T-helper 17 cell (primary cell): ENCODE results near the gene RPL13A. TPM values are rescaled to one million over a fixed set of nuclear protein-coding genes. Genes with fewer than 3 reads are reported as not detected.

Experiments
- ATAC-seq: fragments of 150-1000 bp; cut with Tn5 transposase; 2 replicates; pipeline ENCODE4 v1.10.0; 2021; ENCODE audit warnings: mild to moderate bottlenecking, moderate library complexity
- DNase-seq, 3 donors: peaks; one replicate each; pipeline versions ENCODE4 v3.0.0 to v3.0.0-alpha.2; 2020 to 2021
- H3K9me3 ChIP-seq: one replicate; pipeline ENCODE4 v1.7.0; 2013; ENCODE audit warnings: low read length, mild to moderate bottlenecking; ENCODE audit not compliant: control insufficient read depth, poor library complexity, severe bottlenecking
- H3K27ac Mint-ChIP-seq: one replicate; pipeline ENCODE4 v1.8.0; 2022; ENCODE audit warnings: mild to moderate bottlenecking, moderate library complexity, mixed read lengths
- H3K27me3 Mint-ChIP-seq: one replicate; pipeline ENCODE4 v1.8.0; 2022; ENCODE audit warnings: mixed read lengths
- H3K36me3 Mint-ChIP-seq: one replicate; pipeline ENCODE4 v1.8.0; 2022; ENCODE audit warnings: low read depth, mixed read lengths
- H3K4me1 Mint-ChIP-seq: one replicate; pipeline ENCODE4 v1.8.0; 2022; ENCODE audit warnings: mild to moderate bottlenecking, mixed read lengths
- H3K4me3 Mint-ChIP-seq: one replicate; pipeline ENCODE4 v1.8.0; 2022; ENCODE audit warnings: mild to moderate bottlenecking, moderate library complexity, mixed read lengths
- total RNA-seq, 4 donors: library from RNA in 2 of 4; stranded (reverse) in 2 of 4; gene quantifications; one replicate each; pipeline ENCODE4 v1.2.3 and lab custom pipeline; 2022 to 2026

RPL13A gene
- total RNA-seq, 2 donors from 2014 or later: 5,253 to 5,291 TPM

DNA sequence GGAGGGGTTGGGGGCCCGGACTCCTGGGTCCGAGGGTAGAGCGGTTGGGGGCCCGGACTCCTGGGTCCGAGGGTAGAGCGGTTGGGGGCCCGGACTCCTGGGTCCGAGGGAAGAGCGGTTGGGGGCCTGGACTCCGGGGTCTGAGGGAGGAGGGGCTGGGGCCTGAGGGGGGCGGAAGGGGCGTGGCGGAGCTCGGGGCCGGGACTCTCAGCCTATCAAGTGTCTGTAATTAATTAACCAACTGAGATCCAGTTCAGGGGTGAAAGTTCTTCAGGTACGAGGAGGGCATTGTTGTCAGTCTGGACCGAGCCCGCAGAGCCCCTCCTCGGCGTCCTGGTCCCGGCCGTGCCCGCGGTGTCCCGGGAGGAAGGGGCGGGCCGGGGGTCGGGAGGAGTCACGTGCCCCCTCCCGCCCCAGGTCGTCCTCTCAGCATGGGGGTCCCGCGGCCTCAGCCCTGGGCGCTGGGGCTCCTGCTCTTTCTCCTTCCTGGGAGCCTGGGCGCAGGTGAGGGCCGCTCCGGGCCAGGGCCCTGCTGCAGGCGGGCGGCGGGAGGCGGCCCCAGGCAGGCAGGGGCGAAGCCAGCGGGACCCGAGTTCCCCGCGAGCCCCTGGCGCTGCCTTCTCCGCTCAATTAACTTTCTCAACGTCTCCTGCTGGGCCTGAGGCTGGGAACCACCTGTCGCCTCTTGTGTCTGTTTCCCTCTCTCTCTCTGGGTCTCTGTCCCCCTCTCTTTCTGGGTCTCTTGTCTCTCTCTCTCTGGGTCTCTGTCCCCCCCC is 25.8 kb downstream of the RPL13A start:
- Mint-ChIP-seq H3K4me1 (peaks cover 27% of the 10 kb centered on the region), H3K27me3 (no peaks in the 10 kb centered on the region), H3K4me3 (peak overlapping the region; percentile 89), H3K27ac (peak overlapping the region; percentile 85), H3K36me3 (no peaks in the 10 kb centered on the region)
- DNase-seq (no peak), ATAC-seq (peak; percentile 70)
- no peaks in the 10 kb centered on the region for H3K9me3 ChIP-seq

GRCh38 chr19:49513746-49514118 is 26.3 kb downstream of the RPL13A start:
- H3K27ac Mint-ChIP-seq: peak overlapping the region; percentile 85
- H3K9me3 ChIP-seq: no peaks in the 10 kb centered on the region
- H3K4me1 Mint-ChIP-seq: peaks cover 26% of the 10 kb centered on the region
- H3K4me3 Mint-ChIP-seq: peak overlapping the region; percentile 89
- DNase-seq (no peak), ATAC-seq (no peak)
- no peaks in the 10 kb centered on the region for H3K36me3 Mint-ChIP-seq
- no peaks in the 10 kb centered on the region for H3K27me3 Mint-ChIP-seq

DNA sequence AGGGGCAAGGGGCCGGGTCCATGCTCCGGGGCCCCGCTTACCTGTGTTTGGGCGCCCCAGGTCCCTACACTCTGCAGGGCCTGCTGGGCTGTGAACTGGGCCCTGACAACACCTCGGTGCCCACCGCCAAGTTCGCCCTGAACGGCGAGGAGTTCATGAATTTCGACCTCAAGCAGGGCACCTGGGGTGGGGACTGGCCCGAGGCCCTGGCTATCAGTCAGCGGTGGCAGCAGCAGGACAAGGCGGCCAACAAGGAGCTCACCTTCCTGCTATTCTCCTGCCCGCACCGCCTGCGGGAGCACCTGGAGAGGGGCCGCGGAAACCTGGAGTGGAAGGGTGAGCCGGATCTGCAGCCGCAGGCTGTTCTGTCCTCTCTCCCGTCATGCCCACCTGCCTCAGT is 26.7 kb downstream of the RPL13A start:
- Mint-ChIP-seq H3K27me3 (no peaks in the 10 kb centered on the region), H3K4me3 (peak overlapping the region; percentile 89), H3K36me3 (no peaks in the 10 kb centered on the region), H3K4me1 (peaks cover 26% of the 10 kb centered on the region), H3K27ac (peak overlapping the region; percentile 85)
- ATAC-seq (no peak), DNase-seq (no peak)
- no peaks in the 10 kb centered on the region for H3K9me3 ChIP-seq

- no peaks in the 10 kb centered on the region for H3K36me3 Mint-ChIP-seq
- H3K4me1 Mint-ChIP-seq: peaks cover 26% of the 10 kb centered on the region
- DNase-seq (no peak), ATAC-seq (no peak)
- H3K27me3 Mint-ChIP-seq: no peaks in the 10 kb centered on the region
- H3K4me3 Mint-ChIP-seq: no peak overlapping the region
- H3K27ac Mint-ChIP-seq: no peak overlapping the region
- no peaks in the 10 kb centered on the region for H3K9me3 ChIP-seq
These were observed 28.4 kb downstream of the RPL13A start for GRCh38 chr19:49515767-49516166.

GRCh38 chr19:49518033-49518432 is 30.6 kb downstream of the RPL13A start:
- no peak overlapping the region for H3K4me3 Mint-ChIP-seq
- H3K9me3 ChIP-seq: no peaks in the 10 kb centered on the region
- H3K27me3 Mint-ChIP-seq: no peaks in the 10 kb centered on the region
- H3K36me3 Mint-ChIP-seq: no peaks in the 10 kb centered on the region
- DNase-seq: no peak
- no peak for ATAC-seq
- no peak overlapping the region for H3K27ac Mint-ChIP-seq
- peaks cover 12% of the 10 kb centered on the region for H3K4me1 Mint-ChIP-seq

GRCh38 chr19:49520705-49521319 is 33.4 kb downstream of the RPL13A start:
- H3K9me3 ChIP-seq: no peaks in the 10 kb centered on the region
- no peak for DNase-seq
- no peaks in the 10 kb centered on the region for H3K27me3 Mint-ChIP-seq
- H3K27ac Mint-ChIP-seq: no peak overlapping the region
- no peak overlapping the region for H3K4me3 Mint-ChIP-seq
- no peaks in the 10 kb centered on the region for H3K36me3 Mint-ChIP-seq
- H3K4me1 Mint-ChIP-seq: peaks cover 12% of the 10 kb centered on the region
- ATAC-seq: no peak

DNA sequence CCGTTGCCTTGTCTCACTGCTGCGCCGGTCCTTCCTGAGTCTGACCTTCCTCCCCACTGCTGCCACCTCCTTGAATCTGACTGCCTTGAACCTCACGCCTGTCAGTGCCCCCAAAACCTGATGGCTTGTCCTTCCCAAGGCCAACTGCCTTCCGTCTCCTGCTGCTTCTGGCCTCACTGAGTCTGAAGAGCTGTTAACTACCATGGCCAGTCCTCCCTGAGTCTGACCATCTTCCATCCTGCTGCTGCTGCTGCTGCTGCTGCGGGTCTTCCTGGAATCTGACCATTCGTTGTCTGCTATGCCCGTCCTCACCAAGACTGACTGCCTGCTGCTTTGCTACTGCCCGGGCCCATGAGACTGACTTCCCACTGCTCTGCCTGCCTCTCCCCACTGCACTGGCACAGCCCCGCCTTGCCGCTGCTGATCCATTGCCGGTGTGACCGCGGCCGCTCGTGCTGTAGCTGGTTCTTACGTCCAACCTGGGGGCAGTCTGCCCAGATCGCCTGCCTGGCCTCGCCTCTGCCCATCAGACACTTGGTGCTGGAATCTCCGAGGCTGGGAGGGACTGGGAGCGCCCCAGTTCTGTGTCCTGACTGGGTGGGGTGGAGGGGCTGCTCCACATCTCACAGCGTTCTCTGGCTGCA is 37.5 kb downstream of the RPL13A start:
- no peaks in the 10 kb centered on the region for H3K9me3 ChIP-seq
- no peak overlapping the region for H3K4me3 Mint-ChIP-seq

DNA sequence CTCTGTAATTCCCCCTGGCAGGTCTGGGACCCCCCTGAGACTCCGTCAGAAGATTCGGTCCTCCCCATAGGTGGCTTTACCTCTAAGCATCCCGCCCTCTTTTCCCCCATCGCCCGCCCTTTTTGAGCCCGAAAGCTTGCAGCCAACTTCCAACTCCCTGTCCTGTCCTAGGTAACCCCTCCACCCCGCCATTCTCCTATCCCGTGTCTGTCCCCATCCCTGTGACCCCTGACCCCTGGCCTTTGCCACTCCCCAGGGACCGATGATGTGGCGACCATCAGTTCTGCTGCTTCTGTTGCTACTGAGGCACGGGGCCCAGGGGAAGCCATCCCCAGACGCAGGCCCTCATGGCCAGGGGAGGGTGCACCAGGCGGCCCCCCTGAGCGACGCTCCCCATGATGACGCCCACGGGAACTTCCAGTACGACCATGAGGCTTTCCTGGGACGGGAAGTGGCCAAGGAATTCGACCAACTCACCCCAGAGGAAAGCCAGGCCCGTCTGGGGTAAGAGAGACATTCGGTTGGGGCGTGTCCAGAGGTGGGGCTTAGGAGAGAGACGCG is 40.9 kb downstream of the RPL13A start:
- no peaks in the 10 kb centered on the region for H3K27me3 Mint-ChIP-seq
- H3K9me3 ChIP-seq: no peaks in the 10 kb centered on the region
- ATAC-seq: no peak
- no peak for DNase-seq
- peaks cover 27% of the 10 kb centered on the region for H3K4me1 Mint-ChIP-seq
- H3K36me3 Mint-ChIP-seq: peaks cover 2% of the 10 kb centered on the region
- peak overlapping the region; percentile 88 for H3K4me3 Mint-ChIP-seq
- H3K27ac Mint-ChIP-seq: no peak overlapping the region

More for the DNA sequence above, 37.5 kb downstream of the RPL13A start:
- no peaks in the 10 kb centered on the region for H3K36me3 Mint-ChIP-seq
- no peaks in the 10 kb centered on the region for H3K27me3 Mint-ChIP-seq
- peak overlapping the region; percentile 45 for H3K27ac Mint-ChIP-seq
- no peak for DNase-seq
- ATAC-seq: no peak
- peaks cover 20% of the 10 kb centered on the region for H3K4me1 Mint-ChIP-seq

DNA sequence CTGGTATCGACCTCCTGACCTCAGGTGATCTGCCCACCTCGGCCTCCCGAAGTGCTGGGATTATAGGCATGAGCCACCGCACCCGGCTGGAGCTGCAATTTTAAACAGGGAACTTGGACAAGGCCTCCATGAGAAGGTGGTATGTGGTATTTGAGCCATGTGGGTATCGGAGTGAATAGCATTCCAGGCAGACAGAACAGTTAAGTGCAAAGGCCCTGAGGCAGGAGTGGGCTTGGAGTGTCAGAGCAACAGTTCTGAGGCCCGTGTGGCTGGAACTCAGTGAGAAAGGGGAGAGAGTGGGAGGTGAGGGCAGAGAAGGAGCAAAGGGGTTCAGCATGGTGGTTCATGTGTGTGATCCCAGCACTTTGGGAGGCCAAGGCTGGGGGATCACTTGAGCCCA is 43.3 kb downstream of the RPL13A start:
- ATAC-seq (no peak), DNase-seq (no peak)
- H3K27ac Mint-ChIP-seq: no peak overlapping the region
- H3K36me3 Mint-ChIP-seq: peaks cover 2% of the 10 kb centered on the region
- no peaks in the 10 kb centered on the region for H3K27me3 Mint-ChIP-seq
- H3K4me1 Mint-ChIP-seq: peaks cover 33% of the 10 kb centered on the region
- H3K9me3 ChIP-seq: no peaks in the 10 kb centered on the region
- H3K4me3 Mint-ChIP-seq: no peak overlapping the region

GRCh38 chr19:49533551-49534488 is 46.4 kb downstream of the RPL13A start:
- H3K9me3 ChIP-seq: no peaks in the 10 kb centered on the region
- DNase-seq (peak; percentile 80 to 86 (median 80)), ATAC-seq (peak; percentile 93)
- peak overlapping the region; percentile 93 for H3K4me3 Mint-ChIP-seq
- H3K27me3 Mint-ChIP-seq: no peaks in the 10 kb centered on the region
- peak overlapping the region; percentile 75 for H3K27ac Mint-ChIP-seq
- peaks cover 22% of the 10 kb centered on the region for H3K4me1 Mint-ChIP-seq
- H3K36me3 Mint-ChIP-seq: peaks cover 2% of the 10 kb centered on the region

GRCh38 chr19:49534632-49535385 is 47.4 kb downstream of the RPL13A start:
- Mint-ChIP-seq H3K27ac (peak overlapping the region; percentile 75), H3K4me1 (peaks cover 20% of the 10 kb centered on the region), H3K4me3 (peak overlapping the region; percentile 93), H3K27me3 (no peaks in the 10 kb centered on the region), H3K36me3 (peaks cover 2% of the 10 kb centered on the region)
- DNase-seq: no peak
- no peaks in the 10 kb centered on the region for H3K9me3 ChIP-seq
- no peak for ATAC-seq

- H3K27ac Mint-ChIP-seq: no peak overlapping the region
- no peak for DNase-seq
- peaks cover 20% of the 10 kb centered on the region for H3K4me1 Mint-ChIP-seq
- no peak overlapping the region for H3K4me3 Mint-ChIP-seq
- ATAC-seq: no peak
- no peaks in the 10 kb centered on the region for H3K9me3 ChIP-seq
- H3K27me3 Mint-ChIP-seq: no peaks in the 10 kb centered on the region
- H3K36me3 Mint-ChIP-seq: no peaks in the 10 kb centered on the region
These were observed 49.6 kb downstream of the RPL13A start for GRCh38 chr19:49536921-49537462.
